GM19438 (cell line): ENCODE data around the gene LHFPL2.

ENCODE experiments used
- ATAC-seq: cut with Tn5 transposase; IDR thresholded peaks from one replicate; pipeline ENCODE4 v1.9.1; 2021; ENCODE audit warnings: low read depth; ENCODE audit not compliant: unreplicated experiment

The LHFPL2 gene

DNA sequence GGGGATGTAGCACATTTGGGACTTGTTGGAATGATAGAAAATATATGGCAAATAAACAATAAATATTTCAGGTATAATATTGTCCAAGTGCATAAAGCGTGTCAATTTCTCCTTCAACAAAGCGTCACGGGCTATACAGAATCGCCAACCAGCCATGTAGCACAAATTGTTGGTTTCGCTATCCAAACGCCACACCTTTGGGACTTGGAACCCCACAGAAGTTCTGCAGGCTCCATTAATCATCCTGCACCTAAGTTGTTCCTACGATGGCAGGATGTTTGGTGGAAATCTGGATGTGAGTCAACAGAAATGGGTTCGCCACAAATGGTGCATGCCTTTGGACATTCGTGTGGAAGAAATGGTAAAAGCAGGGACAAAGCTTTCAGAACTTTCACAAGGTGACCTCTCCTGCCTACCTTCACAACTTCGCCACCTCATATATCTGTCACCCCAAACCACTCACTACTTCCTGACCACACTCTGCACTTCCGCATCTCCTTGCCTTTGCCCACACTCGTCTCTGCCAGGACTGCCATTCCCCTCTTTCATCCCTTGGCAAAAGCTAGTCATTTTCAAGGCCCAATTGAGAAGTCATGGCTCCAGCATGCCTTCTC, 95.7 kb downstream of the LHFPL2 start:
- ATAC-seq, result no peak

DNA sequence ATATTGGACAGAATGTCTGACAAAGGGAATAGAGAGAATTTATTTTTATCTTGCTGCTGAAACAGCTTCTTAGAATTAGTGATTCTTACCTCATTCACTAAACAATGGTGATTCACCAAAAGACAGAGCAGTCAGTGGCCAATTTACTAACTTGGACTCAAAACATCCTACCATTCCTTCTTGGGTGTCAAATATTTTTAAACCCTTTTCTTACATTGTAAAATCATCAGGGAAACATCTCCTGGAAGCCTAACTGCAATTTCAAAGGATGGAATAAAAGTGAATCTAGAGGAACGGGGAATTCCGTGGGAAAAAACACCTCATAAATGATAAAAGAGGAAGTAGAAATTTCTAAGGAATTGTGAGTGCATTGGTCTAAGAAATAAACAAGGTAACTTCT, 97.7 kb downstream of the LHFPL2 start:
- ATAC-seq, result no peak

DNA sequence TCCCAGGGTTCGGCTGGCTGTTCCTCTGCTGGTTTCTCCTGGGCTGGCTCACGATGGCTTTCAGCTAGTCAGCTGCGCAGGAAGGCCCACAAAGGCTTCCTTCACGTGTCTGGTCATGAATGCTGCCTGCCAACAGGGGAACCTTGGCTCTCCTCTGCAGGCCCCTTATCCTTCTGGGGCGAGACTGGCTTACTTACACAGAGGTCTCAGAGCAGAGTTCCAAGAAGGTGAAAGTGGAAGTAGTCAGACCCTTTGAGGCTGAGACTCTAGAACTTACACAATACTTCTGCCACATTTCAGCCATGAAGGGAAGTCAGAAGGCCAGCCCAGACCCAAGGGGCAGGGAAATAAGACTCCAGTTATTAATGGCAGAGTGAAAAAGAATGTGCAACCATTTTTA, 99.5 kb downstream of the LHFPL2 start:
- no peak for ATAC-seq

DNA sequence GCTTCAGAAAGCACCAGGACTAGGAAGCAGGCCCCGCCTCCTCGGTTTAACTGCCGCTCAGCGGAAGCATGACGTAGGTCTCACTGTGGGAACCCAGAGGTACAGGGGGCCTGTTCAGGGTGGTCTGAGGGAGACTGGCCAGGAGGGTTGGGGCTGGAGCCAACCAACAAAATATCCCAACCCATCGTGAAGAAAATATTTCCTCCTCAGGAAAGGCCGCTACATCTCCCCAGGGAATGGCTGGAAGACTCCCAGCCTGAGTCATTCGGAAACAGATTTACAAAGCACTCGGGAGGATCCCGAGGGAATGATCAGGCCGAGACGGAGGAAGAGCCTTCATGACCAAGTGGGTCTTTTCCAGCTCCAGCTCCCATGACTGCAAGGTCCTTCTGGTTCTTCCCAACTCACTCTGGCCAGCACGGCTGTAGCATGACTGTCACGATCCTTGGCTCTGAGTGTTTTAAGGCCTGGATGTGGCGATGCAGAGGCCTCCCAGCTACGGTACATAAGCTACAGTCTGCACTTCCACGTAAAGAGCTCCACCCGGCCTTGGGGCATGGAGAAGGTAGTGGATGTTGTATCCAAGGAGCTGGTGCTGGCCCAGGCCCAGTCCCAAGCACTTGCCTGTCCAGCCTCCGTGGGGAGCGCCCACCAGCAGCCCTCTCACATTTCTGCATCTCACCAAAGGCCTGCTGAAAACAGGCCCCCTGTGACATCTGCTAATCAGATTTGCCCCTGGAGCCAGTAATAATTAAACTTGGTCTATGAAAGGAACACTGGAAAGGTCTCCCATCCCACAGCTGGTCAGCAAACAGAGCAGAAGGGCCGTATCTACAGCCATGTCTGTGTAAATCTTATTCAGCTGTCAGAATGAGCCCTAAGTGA, 100.6 kb downstream of the LHFPL2 start:
- no peak for ATAC-seq

DNA sequence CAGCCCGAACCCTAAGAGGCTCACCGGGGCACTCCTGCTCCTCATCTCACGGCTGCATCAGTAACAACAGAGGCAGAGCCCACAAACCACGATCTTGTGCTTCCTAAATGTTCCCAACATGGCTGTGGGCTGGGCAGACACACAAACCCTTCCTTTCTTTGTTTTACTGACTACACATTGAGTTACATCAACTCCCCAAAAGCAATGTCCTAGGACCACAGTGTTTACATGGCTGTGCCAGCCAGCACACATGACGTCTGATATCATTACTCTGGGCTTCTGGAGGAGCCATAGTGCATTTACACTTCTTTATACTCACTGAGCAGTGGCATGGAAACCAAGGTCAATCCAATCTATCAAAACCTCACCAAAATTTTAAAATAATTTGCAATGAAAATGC, 101.4 kb downstream of the LHFPL2 start:
- no peak for ATAC-seq

DNA sequence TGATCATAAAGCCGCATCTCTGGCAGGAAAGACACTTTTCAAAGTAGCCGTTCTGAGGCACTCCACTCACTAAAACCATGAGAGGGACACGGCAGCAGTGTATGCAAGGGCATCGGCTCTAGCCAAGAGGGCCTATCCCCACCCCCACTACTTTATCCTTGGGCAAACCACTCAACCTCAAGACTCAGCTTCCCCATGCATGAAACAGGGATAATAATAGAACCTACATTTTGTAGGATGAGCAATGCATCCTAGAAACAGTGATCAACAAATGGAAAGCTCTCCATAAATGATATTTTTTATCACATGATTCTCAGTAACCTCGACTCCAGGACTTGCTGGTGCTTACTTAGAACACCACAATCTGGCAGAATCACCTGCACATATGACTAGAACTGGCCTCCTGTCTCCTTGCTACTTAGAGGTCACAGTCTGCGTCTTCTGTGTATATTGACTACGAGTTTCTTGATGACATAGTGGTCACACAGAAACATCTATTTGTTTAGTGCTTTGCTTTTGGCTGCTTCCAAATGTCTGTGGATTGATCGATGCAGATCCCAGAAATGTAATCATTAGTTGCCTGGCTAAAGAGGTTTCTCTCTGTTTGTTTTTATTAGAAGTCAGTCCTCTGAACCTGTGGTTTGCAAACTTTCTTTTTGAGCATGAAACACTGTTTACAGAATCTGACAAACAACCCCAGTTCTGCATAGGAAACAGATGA, 102.1 kb downstream of the LHFPL2 start:
- no peak for ATAC-seq

DNA sequence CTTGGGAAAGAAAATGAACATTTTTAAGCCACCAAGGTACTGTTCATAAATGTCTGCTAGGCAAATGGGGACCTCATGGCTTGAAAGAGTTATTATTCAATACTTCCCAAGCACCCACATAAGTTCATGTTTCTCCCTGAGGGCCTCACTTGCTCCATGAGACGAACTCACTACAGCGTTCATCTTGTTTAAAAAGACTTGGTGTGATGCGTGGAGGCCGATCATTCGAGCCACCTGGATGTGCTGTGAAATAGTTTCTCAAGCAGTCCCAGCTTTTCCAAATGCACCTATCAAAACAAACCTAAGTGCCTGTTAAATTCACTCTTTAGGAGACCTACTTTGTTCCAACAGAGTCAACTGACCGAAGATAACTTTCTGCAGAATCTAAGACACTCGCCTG, 103.2 kb downstream of the LHFPL2 start:
- no peak for ATAC-seq

DNA sequence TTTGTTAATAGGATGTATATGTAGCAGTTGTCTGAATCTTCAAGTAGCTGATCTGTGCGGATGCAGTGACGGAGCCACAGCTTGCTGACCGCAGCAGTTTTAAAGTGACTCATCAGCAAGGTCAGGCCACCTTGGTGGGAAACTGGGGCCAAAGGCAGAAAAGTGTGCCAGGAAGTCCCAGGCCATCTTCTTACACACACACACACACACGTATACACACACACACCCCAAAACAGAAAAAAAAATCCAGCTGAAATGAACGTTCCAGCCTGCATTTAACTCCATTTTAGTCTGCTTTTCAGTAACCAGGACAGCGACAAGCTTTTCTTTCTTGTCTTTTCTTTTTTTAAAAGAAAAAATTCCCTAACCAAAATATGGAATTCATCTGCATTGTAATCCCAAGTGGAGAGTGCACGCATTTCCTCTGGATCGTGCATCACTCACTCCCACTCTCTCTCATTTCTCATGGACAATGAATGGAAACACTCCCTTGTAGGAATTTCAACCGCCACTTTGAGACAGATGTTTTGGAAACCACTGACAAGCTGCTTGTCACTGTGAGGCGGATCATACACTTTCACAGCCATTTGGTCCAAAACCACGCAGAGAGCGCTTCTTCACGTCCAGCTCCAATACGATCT, 103.9 kb downstream of the LHFPL2 start:
- no peak for ATAC-seq

DNA sequence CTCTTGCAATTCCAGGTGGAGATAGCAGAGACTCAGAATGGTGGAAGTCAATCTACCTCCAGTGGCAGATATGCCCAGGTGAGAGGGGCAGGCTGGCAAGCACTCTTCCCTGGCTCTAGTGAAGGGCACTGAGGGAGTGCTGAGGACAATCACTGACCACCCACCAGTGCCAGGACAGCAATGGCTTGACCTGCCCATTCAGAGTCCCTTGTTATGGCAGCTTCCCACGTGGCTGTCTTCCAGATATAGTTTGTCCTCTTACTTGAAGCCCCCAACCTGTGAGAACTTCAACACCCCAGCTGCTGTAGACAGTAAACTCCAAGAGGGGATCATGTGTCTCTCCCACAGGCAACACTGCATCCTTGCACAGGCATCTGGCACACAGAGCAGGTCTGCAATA, 104.7 kb downstream of the LHFPL2 start:
- ATAC-seq, result no peak

DNA sequence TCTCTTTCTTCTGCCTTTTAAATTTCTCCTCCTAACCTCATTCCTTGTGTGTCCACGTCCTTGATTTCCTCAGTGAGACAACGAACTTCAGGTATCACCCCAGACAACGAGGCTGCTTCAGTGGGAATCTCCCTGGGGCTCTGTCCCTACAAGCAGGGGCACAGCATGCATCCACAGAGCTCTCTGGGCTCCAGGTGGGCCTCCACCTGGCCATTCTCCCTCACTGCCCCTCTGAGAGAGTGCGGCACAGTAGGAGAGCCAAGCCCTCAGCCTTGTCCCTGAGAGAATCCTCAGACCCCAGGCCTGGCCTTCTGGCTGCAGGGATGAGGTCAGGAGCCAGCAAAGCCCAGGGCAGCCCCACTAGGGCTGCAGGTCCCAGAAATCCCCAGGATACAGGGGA, 105.3 kb downstream of the LHFPL2 start:
- ATAC-seq, result no peak

DNA sequence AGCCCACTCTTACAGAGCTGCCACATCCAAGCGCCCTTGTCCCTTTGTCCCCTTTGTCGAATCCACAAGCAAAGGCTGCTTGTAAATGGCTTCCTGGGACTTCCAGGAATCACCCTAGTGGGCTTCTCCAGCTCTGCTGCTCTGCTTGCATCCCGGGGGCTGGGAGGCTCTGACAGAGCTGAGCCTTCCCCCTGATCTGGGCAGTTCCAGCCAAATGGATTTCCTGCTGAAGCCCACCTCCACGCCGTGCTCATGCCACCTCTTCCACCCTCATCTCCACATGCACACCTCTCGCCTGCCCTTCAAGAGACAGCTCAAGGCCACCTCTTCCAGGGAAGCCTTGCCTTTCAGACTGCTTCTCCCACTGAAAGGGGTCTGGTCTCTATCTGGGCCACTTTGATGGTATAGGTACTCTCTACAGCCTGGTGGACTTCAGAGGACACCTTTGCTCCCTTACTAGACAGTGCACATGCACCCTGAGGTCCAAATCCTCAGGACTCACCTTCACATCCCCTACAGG, 106.2 kb downstream of the LHFPL2 start:
- no peak for ATAC-seq

DNA sequence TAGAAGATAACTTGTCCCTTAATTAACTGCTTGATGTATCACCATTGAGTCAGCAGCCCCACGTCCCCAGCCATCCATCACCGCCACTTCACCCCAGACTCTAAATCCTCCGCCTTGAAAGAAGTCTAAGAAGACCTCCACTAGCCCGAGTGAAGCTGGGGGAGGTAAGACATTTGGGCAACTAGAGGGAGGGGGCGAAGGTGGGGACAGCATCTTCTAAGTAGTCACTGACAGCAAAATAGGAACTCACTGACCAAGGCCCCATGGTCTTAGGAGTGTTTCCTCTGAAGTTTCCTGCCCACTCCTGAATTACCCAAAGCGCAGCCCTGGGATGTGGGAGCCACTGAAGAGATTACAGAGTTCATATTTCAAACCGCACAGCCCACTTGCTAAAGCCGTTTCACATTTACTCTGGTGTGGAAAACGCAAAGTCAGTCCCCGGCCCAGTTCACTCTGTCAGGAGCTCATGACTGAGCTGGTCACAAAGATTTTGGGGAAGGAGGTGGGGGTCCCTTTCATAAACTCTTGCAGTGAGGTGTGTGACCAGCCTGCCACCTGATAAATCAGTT, 107.4 kb downstream of the LHFPL2 start:
- no peak for ATAC-seq

DNA sequence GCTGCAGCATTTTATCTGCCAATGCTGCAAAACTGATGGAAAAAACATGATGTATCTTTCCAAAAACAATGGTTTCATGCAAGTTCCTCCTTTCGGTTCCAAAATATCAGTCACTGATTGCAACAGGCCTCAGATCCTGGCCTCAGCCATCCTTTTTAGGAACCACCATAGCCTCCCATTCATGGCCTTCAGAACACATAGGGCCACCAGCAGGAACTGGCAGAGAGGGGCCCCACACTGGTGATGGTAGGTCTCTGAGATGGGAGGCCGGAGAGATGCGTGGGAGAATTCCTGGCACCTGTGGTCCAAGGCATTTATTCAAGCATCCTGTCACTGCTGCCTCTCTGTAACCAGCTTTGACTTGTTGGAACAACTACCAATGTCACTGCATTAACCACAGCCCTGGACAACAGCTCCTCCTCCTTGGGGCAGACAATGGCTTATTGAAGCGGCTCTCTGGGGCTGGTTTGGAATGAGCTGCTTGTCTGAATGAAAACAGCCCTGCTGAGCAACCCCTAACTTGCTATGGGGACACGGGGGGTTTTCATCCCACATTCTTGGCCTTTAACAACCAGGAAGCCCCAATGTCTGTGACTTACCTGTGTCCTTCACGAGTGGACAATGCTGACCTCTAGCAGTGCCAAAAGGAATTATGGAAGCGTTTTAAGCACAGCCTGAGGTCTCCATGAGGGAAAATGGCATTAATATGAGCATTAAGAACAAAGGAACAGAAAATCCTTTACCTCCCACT, 108.1 kb downstream of the LHFPL2 start:
- no peak for ATAC-seq

DNA sequence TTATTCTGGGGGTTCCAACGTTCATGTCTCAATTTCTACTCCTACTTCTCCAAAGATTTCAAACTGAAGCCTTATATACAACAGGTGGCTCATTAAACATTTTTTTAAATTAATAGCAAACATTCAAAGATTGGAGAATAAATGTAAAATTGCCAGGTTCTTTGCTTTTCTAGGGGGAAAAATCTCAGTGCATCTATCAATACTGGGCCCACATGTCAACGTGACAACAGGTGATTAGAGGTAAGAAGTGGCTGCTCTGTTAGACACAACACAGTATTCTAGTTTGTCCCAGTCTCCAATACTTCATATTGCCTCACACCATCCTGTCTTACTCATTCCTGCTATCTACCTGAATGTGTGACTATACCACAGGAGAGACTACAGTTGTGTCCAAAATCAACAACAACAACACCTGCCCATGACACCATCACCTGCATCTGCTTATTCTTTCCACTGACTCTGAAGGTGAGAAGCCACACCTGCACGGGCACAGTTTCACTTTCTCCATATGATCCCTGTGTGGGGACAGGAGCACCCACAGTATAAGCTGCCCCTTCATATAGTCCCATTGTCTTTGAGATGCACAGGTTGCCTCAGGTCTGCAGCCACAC, 110.2 kb downstream of the LHFPL2 start:
- no peak for ATAC-seq

DNA sequence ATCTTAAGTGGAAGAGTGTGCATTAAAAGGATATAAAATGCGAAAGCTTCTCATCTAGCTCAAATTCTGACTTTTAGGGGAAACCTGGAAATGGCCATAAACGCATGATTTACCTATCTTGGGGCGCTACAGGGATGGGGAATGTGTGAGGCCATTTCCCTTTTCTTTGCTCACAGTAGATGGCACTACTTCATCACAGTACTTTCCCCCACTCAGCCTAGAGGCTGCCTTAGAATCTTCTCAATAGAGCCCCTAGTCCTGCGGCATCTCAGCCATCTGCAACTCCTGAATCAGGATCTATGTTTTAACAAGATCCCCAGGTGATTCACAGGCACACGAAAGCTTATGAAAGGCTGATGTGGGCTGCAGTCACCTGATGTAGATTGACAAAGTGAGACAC, 110.8 kb downstream of the LHFPL2 start:
- ATAC-seq, result no peak

DNA sequence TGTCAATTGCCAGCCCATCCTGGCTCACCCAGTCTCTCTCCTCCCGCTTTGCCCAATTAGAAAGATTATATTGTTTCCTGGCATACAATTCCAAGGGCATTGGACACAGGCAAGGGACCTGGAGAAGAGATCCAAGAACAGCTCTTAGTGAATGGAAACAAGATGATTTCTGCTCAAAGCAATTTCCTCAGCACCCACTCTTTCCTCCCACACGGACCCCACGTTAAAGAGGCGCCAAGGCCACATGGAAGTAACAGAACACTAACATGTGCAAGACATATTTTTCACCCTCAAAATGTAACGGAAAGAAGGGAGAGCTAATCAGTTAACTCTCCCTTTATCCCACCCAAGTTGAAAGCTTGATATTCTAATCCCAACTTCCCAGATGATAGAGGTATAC, 111.2 kb downstream of the LHFPL2 start:
- no peak for ATAC-seq

DNA sequence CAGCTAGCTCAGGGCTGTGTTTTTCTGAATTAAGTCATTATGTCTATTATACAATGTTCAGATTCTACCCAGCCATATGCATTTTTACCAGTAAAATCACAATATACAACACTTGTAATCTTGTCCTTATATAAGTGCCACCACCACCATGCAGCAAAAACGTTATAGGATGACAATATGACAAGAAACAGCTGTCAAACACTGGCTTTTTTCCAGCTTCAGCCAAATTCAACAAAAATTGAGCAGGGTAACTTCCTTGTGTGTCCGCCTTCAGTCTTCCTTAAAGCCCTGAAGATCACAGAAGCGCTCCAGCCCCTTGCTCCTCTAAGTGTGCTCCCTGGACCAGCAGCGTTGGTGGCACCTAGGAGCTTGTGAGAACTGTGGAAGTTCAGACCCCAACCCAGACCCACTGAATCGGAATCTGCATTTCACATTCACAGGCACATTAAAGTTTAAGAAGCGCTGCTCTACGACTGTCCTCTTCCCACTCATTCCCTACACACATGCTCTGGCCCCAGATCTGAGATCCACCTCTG, 111.8 kb downstream of the LHFPL2 start:
- ATAC-seq, result no peak

DNA sequence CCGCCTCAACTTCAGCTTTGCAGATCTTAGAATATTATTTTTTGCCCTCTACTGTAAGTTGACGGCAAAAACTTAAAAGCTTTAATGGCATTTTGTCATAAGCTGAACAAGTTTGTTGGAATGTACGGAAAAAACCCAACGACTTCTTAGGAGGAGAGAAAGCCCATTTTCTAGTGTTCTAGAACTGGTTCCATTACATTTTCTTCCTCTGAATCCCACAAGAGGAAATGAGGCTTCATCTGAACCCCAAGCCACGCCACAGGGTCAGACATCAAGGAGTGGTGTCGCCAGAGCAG, 113.7 kb downstream of the LHFPL2 start:
- no peak for ATAC-seq

DNA sequence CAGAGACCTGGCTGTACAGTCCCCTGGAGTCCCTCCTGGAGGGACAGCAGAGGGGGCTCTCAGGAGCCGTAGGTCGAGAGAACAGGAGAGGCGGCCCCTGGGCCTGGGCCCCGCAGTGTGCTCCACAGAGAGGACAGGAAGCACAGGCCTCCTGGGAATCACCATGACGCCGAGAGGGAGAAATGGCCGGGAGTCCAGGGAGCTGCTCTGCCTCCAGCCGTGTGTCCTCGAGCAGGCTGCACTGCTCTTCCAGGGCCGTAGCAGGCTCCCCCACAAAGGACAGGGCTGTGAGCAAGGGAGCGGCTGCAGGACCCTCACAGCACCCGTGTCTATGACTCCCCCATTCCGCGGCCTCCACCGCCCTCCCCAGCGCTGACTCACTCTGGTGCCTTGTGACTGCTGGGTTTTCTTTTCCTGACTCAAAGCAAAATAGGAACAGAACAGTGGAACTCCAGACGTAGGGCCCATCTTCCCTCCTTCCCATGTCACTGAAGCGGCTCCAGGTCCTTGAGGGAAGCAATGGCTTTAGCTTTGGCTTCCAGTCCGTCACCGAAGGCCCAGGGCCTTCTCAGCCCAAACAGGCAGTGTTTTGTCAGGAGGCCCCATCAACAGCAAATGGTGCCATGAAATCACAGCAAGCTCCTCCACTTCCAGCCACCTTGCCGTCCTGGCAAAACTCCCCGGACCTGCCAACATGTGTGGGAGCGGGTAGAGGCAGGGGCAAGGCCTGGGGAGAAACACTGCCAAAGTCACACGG, 114.2 kb downstream of the LHFPL2 start:
- ATAC-seq, result no peak
